ENCODE data around the gene NOTCH2.

GRCh38 chr1:119903443-119903835 lies 166.0 kb downstream of the NOTCH2 start:
- TF ChIP-seq, protein P1, sequence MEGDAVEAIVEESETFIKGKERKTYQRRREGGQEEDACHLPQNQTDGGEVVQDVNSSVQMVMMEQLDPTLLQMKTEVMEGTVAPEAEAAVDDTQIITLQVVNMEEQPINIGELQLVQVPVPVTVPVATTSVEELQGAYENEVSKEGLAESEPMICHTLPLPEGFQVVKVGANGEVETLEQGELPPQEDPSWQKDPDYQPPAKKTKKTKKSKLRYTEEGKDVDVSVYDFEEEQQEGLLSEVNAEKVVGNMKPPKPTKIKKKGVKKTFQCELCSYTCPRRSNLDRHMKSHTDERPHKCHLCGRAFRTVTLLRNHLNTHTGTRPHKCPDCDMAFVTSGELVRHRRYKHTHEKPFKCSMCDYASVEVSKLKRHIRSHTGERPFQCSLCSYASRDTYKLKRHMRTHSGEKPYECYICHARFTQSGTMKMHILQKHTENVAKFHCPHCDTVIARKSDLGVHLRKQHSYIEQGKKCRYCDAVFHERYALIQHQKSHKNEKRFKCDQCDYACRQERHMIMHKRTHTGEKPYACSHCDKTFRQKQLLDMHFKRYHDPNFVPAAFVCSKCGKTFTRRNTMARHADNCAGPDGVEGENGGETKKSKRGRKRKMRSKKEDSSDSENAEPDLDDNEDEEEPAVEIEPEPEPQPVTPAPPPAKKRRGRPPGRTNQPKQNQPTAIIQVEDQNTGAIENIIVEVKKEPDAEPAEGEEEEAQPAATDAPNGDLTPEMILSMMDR (conservative IDR thresholded peaks at IDR 0.05; ENCODE audit: low read depth, low read length) = no peak
- no peak for TF ChIP-seq EZH2 (IDR thresholded peaks at IDR 0.05; ENCODE audit: borderline replicate concordance, low read depth, low read length, poor library complexity, severe bottlenecking)
